Astrocyte (in vitro differentiated cells and primary cell): ENCODE results near the gene EMID1. TPM values are rescaled to one million over a fixed set of nuclear protein-coding genes. Genes with fewer than 3 reads are reported as not detected.

Source experiments
- DNase-seq: peaks from one replicate; pipeline ENCODE4 v3.0.0-alpha.2; 2010; ENCODE audit warnings: low read depth
- FAIRE-seq: peaks from 2 replicates; lab custom pipeline; 2011; peaks lifted over from hg19 to GRCh38; lab: Jason Lieb, UNC
- H2AFZ ChIP-seq: 2 replicates; pipeline ENCODE4 v1.6.0; 2012; ENCODE audit warnings: low read depth, low read length, inconsistent platforms
- H3K27ac ChIP-seq: 2 replicates; pipeline ENCODE4 v1.5.1; 2011; ENCODE audit warnings: low read depth, low read length, inconsistent platforms
- H3K27me3 ChIP-seq: 2 replicates; pipeline ENCODE4 v1.6.0; 2011; ENCODE audit warnings: low read length, inconsistent platforms; ENCODE audit not compliant: insufficient read depth
- H3K36me3 ChIP-seq: 2 replicates; pipeline ENCODE4 v1.5.1; 2011; ENCODE audit warnings: low read length, inconsistent platforms; ENCODE audit not compliant: insufficient read depth
- H3K4me1 ChIP-seq: 2 replicates; pipeline ENCODE4 v1.5.1; 2011; ENCODE audit warnings: low read length, inconsistent platforms; ENCODE audit not compliant: insufficient read depth
- H3K4me2 ChIP-seq: 2 replicates; pipeline ENCODE4 v1.6.0; 2012; ENCODE audit warnings: low read length, inconsistent platforms
- H3K4me3 ChIP-seq: 2 replicates; pipeline ENCODE4 v1.5.1; 2011; ENCODE audit warnings: low read depth, mild to moderate bottlenecking, low read length, inconsistent platforms; ENCODE audit not compliant: insufficient read depth
- H3K79me2 ChIP-seq: 2 replicates; pipeline ENCODE4 v1.6.0; 2012; ENCODE audit warnings: mild to moderate bottlenecking, low read length, inconsistent platforms; ENCODE audit not compliant: insufficient read depth
- H3K9ac ChIP-seq: 2 replicates; pipeline ENCODE4 v1.6.0; 2012; ENCODE audit warnings: mild to moderate bottlenecking, low read length, inconsistent platforms
- H3K9me3 ChIP-seq: 2 replicates; pipeline ENCODE4 v1.5.1; 2012; ENCODE audit warnings: low read depth, mild to moderate bottlenecking, low read length, inconsistent platforms; ENCODE audit not compliant: insufficient read depth
- H4K20me1 ChIP-seq: 2 replicates; pipeline ENCODE4 v1.6.0; 2012; ENCODE audit warnings: low read length, inconsistent platforms; ENCODE audit not compliant: insufficient read depth
- H3K27ac Mint-ChIP-seq: one replicate; pipeline ENCODE4 v1.8.0; 2021; ENCODE audit warnings: mild to moderate bottlenecking, mixed read lengths; ENCODE audit not compliant: unreplicated experiment
- H3K27me3 Mint-ChIP-seq: one replicate; pipeline ENCODE4 v1.8.0; 2021; ENCODE audit warnings: low read depth, mixed read lengths; ENCODE audit not compliant: unreplicated experiment
- H3K36me3 Mint-ChIP-seq: one replicate; pipeline ENCODE4 v1.8.0; 2021; ENCODE audit warnings: low read depth, mixed read lengths; ENCODE audit not compliant: unreplicated experiment
- H3K4me1 Mint-ChIP-seq: one replicate; pipeline ENCODE4 v1.8.0; 2021; ENCODE audit warnings: low read depth, mixed read lengths; ENCODE audit not compliant: unreplicated experiment
- H3K4me3 Mint-ChIP-seq: one replicate; pipeline ENCODE4 v1.8.0; 2021; ENCODE audit warnings: mild to moderate bottlenecking, moderate library complexity, mixed read lengths; ENCODE audit not compliant: unreplicated experiment
- H3K9me3 Mint-ChIP-seq: one replicate; pipeline ENCODE4 v1.8.0; 2021; ENCODE audit warnings: mild to moderate bottlenecking, mixed read lengths; ENCODE audit not compliant: unreplicated experiment
- EZH2 ChIP-seq: IDR thresholded peaks from 2 replicates; pipeline ENCODE4 v1.6.1; 2012; ENCODE audit warnings: mild to moderate bottlenecking, low read length, inconsistent platforms; ENCODE audit not compliant: insufficient read depth
- total RNA-seq: library from RNA; stranded (reverse); gene quantifications from 2 replicates; pipeline ENCODE4 v1.2.1, GENCODE V29; 2021
- TF ChIP-seq, protein P1 (sequence below): IDR thresholded peaks from 2 replicates; pipeline ENCODE4 v1.5.1; 2011; ENCODE audit warnings: low read depth, mild to moderate bottlenecking, inconsistent platforms, low read length, moderate library complexity; ENCODE audit not compliant: insufficient read depth

EMID1 gene
- total RNA-seq, 1 donor from 2014 or later = 0.34 TPM

DNA sequence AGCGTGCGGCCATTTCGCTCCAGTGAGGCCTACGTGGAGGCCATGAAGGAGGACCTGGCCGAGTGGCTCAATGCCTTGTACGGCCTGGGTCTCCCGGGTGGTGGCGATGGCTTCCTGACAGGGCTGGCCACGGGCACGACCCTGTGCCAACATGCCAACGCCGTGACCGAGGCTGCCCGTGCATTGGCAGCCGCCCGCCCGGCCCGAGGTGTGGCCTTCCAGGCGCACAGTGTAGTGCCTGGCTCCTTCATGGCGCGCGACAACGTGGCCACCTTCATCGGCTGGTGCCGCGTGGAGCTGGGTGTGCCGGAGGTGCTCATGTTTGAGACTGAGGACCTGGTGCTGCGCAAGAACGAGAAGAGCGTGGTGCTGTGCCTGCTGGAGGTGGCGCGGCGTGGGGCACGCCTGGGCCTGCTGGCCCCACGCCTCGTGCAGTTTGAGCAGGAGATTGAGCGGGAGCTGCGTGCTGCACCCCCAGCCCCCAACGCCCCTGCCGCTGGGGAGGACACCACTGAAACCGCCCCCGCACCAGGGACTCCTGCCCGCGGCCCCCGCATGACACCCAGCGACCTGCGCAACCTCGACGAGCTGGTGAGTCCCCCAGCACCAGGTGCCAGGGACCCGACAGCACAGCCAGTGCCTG lies 102.6 kb downstream of the EMID1 start:
- Mint-ChIP-seq H3K4me3 (peak overlapping the region; percentile 70), H3K4me1 (peaks cover 4% of the 10 kb centered on the region), H3K27me3 (peaks cover 2% of the 10 kb centered on the region), H3K9me3 (no peaks in the 10 kb centered on the region), H3K27ac (no peak overlapping the region), H3K36me3 (peaks cover 6% of the 10 kb centered on the region)
- peaks cover 52% of the 10 kb centered on the region for H3K4me1 ChIP-seq
- peak overlapping the region; percentile 84 for H3K9ac ChIP-seq
- peak overlapping the region; percentile 92 for H3K4me2 ChIP-seq
- TF ChIP-seq, protein P1, sequence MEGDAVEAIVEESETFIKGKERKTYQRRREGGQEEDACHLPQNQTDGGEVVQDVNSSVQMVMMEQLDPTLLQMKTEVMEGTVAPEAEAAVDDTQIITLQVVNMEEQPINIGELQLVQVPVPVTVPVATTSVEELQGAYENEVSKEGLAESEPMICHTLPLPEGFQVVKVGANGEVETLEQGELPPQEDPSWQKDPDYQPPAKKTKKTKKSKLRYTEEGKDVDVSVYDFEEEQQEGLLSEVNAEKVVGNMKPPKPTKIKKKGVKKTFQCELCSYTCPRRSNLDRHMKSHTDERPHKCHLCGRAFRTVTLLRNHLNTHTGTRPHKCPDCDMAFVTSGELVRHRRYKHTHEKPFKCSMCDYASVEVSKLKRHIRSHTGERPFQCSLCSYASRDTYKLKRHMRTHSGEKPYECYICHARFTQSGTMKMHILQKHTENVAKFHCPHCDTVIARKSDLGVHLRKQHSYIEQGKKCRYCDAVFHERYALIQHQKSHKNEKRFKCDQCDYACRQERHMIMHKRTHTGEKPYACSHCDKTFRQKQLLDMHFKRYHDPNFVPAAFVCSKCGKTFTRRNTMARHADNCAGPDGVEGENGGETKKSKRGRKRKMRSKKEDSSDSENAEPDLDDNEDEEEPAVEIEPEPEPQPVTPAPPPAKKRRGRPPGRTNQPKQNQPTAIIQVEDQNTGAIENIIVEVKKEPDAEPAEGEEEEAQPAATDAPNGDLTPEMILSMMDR = no peak
- no peak for TF ChIP-seq EZH2
- H3K27me3 ChIP-seq = peaks cover 5% of the 10 kb centered on the region
- no peaks in the 10 kb centered on the region for H3K36me3 ChIP-seq
- H2AFZ ChIP-seq = no peak overlapping the region
- no peak for DNase-seq
- no peak for FAIRE-seq
- H3K79me2 ChIP-seq = peaks cover 34% of the 10 kb centered on the region
- no peaks in the 10 kb centered on the region for H3K9me3 ChIP-seq
- peak overlapping the region; percentile 78 for H3K27ac ChIP-seq
- H4K20me1 ChIP-seq = peaks cover 26% of the 10 kb centered on the region
- peak overlapping the region; percentile 26 for H3K4me3 ChIP-seq

DNA sequence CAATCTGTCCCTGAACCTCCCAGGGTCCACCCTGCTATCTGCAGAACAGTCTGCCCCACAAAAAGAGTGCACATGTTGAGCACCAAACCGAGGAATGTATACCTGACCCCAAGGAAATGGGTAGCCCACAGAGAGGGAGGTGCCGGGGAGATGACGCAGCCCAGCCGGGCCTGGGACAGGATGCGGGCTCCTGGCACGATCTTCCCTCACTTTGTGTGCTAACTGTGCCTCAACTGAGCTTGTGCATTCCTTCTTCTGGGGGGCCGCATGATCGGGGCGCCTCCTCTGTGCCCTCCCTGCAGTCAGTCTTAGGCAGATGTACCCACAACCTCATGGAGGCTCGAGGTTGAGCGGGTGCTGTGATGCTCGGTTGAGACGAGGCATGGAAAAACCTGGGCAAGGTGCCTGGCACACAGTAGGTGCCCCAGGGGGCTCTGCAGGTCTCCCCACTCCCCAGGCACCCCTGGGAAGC lies 103.1 kb downstream of the EMID1 start:
- TF ChIP-seq, protein P1 = no peak
- TF ChIP-seq EZH2 = no peak
- Histone ChIP-seq H3K4me1 (peaks cover 57% of the 10 kb centered on the region), H3K4me2 (peak overlapping the region; percentile 92)

More for the DNA sequence above, 103.1 kb downstream of the EMID1 start:
- DNase-seq = peak; percentile 76
- peaks cover 10% of the 10 kb centered on the region for H3K27me3 ChIP-seq
- no peak for FAIRE-seq
- peak overlapping the region; percentile 78 for H3K27ac ChIP-seq
- H3K36me3 ChIP-seq = no peaks in the 10 kb centered on the region
- peak overlapping the region; percentile 26 for H3K4me3 ChIP-seq
- Mint-ChIP-seq H3K36me3 (peaks cover 6% of the 10 kb centered on the region), H3K9me3 (no peaks in the 10 kb centered on the region), H3K4me1 (peaks cover 4% of the 10 kb centered on the region), H3K4me3 (peak overlapping the region; percentile 70), H3K27me3 (peaks cover 7% of the 10 kb centered on the region), H3K27ac (no peak overlapping the region)
- H2AFZ ChIP-seq = no peak overlapping the region
- peak overlapping the region; percentile 59 for H3K9ac ChIP-seq
- no peaks in the 10 kb centered on the region for H3K9me3 ChIP-seq
- H3K79me2 ChIP-seq = peaks cover 34% of the 10 kb centered on the region
- H4K20me1 ChIP-seq = peaks cover 29% of the 10 kb centered on the region

Other genes starting within 250 kb of the EMID1 start
- not detected in 2 replicates for gene C22orf31, start 144.1 kb upstream of the EMID1 start, total RNA-seq
- gene KREMEN1, start 132.9 kb upstream of the EMID1 start, total RNA-seq = 3.3 and 5.9 TPM in 2 replicates
- 35.6 and 39.2 TPM in 2 replicates for gene RHBDD3, start 62.1 kb downstream of the EMID1 start, total RNA-seq
- gene EWSR1, start 62.4 kb downstream of the EMID1 start, total RNA-seq = 173 and 199 TPM in 2 replicates
- 24.3 and 26.0 TPM in 2 replicates for gene GAS2L1, start 100.8 kb downstream of the EMID1 start, total RNA-seq
- gene RASL10A, start 109.8 kb downstream of the EMID1 start, total RNA-seq = 0.19 and 1.5 TPM in 2 replicates
- 65.9 and 69.5 TPM in 2 replicates for gene AP1B1, start 182.7 kb downstream of the EMID1 start, total RNA-seq
- not detected in 2 replicates for gene RFPL1, start 232.7 kb downstream of the EMID1 start, total RNA-seq